Epithelial cell of proximal tubule (primary cell): ENCODE measurements around the gene P4HTM. TPM values are rescaled to one million over a fixed set of nuclear protein-coding genes. Genes with fewer than 3 reads are reported as not detected.

Source experiments
- DNase-seq: peaks from one replicate; pipeline ENCODE4 v3.0.0-alpha.2; 2011; ENCODE audit warnings: low read depth
- H3K4me3 ChIP-seq: 2 replicates; pipeline ENCODE4 v1.5.1; 2011; ENCODE audit warnings: low read depth, mild to moderate bottlenecking, low read length
- CTCF ChIP-seq: conservative IDR thresholded peaks from 2 replicates; pipeline ENCODE4 v1.5.1; 2012; ENCODE audit warnings: low read depth, mild to moderate bottlenecking, low read length
- total RNA-seq: library from RNA; depleted of rRNA; stranded (reverse); fragments of >200 nt; gene quantifications from 2 replicates; pipeline ENCODE4 v1.2.3, GENCODE V29; 2015

P4HTM gene
- total RNA-seq, 1 donor from 2014 or later = 23.2 TPM

GRCh38 chr3:48966367-48966766, 23.7 kb upstream of the P4HTM start:
- H3K4me3 ChIP-seq = no peak overlapping the region
- DNase-seq = no peak
- TF ChIP-seq CTCF = no peak

DNA sequence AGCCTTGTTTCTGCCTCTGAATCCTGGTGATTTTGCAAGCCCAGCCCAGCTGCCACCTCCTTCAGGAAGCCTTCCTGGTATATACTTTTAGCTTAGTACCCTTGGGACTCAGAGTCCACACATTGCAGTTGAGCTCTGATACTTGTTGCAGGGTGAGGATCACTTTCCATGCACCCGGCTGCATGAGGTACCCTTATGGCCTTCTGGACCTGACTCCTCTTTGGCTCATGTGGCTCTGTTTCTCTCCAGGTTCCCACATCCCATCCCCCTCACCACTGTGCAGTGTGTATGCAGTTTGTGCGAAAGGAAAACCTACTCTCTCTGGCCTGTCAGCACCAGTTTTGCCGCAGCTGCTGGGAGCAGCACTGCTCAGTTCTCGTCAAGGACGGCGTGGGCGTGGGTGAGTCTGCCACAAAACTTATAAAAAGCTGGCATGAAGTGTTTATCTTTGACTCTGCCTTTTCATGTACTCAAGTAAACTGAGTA, 23.1 kb upstream of the P4HTM start:
- DNase-seq = no peak
- no peak for TF ChIP-seq CTCF
- H3K4me3 ChIP-seq = no peak overlapping the region

- no peak for TF ChIP-seq CTCF
- no peak for DNase-seq
- no peak overlapping the region for H3K4me3 ChIP-seq
Observed at GRCh38 chr3:48970586-48970985, 19.5 kb upstream of the P4HTM start.

DNA sequence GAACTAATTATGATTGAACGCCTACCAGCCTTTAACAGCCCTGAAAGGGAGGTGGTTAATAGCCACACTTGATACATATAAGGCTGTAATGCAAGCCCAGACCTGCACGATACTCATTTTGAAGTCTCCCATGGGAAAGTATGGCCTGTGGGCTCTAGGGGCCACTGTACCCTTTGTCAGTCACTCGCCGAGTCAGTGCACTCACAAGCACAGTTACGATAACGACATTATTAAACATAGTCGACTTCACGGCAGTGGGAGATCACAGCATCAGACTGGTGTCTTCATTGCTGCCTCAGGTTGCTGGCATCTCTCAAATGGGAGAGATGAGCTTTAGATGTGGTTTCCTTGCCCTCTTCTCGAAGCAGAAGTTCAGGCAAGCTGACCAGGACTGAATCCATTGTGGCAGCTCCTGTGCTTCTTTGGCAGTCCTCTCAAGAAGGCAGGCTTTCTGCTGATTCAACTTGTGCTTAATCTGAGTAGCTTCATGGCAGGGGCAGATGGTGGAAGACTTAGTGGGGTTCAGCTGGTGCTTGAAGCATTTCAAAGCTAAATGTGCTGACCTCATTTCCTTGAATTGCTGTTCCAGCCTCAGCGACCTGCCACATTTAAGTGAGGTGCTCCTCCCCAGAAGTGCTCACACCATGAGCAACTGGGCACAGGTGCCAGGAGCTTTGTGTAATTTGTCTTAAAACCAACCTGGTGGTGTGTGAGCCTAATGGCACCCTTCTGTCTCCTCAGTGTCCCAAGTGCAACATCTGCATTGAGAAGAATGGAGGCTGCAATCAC, 15.8 kb upstream of the P4HTM start:
- no peak for TF ChIP-seq CTCF
- H3K4me3 ChIP-seq = no peak overlapping the region

DNA sequence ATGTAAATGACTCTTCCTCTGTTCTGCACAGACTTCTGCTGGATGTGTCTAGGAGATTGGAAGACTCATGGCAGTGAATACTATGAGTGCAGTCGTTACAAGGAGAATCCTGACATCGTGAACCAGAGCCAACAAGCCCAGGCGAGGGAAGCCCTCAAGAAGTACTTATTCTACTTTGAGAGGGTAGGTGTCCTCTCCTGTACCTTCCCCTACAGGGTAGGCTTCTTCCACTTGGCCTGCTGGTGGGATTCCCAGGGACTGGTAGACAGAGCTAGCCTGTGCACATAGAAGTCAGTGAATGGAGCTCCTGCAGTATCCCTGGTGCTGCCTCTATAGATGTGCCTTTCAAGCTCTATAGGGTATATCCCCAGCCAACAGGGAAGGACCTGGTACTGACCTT, 10.6 kb upstream of the P4HTM start:
- H3K4me3 ChIP-seq = no peak overlapping the region
- TF ChIP-seq CTCF = no peak

More for the DNA sequence above, 15.8 kb upstream of the P4HTM start:
- no peak for DNase-seq

GRCh38 chr3:48980295-48980694, 9.7 kb upstream of the P4HTM start:
- H3K4me3 ChIP-seq = no peak overlapping the region
- TF ChIP-seq CTCF = no peak
- DNase-seq = no peak

More for the DNA sequence above, 10.6 kb upstream of the P4HTM start:
- DNase-seq = no peak

- no peak for TF ChIP-seq CTCF
- DNase-seq = no peak
- H3K4me3 ChIP-seq = no peak overlapping the region
Observed at GRCh38 chr3:48982016-48982415, 8.0 kb upstream of the P4HTM start.
